IPS DF 4.7 (cell line): Measurements from ENCODE around the gene HEBP2.

Source experiments
- DNase-seq: peaks from one replicate; pipeline ENCODE4 v3.0.0-alpha.2; 2013; ENCODE audit warnings: low spot score; ENCODE audit errors: extremely low read depth

HEBP2 gene

DNA sequence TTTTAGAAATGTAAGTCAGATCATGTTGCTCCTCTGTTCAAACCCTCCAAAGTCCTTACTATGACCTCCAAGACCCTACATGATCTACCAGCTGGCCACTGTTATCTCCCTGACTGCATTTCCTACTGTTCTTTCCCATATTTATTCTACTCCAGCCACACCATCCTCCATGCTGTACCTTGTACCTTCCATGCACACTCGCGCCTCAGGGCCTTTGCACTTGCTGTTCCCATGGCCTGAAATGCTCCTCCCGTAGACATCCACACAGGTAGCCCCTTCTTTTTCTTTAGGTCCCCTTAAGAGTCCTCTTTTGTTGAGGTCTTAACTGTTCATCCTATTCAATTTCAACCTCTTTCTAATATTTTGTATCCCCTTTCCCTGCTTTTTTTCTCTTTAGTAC is 47.0 kb downstream of the HEBP2 start:
- no peak for DNase-seq

DNA sequence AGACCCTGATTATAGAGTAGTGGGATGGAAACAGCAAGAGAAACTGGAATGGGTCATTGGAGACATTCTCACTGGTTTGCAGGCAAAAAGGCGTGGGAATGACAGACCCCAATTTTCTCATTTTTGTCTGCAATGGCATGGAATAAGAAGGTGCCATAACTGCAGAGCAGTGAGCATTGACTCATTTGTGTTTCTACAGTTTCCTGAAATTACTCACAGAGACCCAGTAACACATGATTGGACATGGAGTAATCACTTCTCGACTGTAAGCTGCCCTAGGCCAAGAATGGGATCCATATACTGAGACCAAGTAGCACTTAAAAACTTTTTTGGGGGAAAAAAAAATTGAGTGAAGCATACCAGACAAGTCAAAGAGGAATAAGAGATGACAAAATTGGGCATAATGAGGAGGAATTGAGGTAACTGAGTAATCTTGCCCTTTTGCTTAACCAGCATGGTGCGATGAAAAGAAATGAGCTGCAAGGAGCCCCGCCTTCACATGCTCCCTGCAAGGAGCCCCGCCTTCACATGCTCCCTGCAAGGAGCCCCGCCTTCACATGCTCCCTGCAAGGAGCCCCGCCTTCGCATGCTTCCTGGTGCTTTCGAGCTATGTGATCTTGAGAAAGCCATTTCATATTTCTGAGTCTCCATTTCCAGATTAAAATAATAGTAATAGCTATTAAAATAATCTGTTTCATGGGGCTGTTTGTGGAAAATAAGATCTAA is 51.1 kb downstream of the HEBP2 start:
- DNase-seq: no peak

GRCh38 chr6:138455746-138456400 is 51.9 kb downstream of the HEBP2 start:
- no peak for DNase-seq

DNA sequence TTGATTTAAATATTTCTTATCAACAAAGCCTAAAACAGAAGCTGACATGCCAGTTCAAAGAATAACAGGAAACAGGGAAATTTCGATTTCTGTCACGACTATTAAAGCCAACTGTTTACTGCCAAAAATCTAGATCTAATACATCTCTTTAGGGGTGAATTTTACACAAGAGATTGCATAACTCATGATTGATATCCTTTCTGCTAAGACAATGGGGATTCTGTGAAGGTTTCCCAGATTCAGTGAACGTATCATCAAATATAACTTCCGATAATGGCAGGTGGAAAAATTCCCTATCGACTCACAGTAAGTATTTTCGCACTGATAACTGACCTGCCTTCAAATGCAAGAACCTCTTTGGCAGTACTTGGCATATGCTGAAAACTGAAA is 52.4 kb downstream of the HEBP2 start:
- DNase-seq: no peak

DNA sequence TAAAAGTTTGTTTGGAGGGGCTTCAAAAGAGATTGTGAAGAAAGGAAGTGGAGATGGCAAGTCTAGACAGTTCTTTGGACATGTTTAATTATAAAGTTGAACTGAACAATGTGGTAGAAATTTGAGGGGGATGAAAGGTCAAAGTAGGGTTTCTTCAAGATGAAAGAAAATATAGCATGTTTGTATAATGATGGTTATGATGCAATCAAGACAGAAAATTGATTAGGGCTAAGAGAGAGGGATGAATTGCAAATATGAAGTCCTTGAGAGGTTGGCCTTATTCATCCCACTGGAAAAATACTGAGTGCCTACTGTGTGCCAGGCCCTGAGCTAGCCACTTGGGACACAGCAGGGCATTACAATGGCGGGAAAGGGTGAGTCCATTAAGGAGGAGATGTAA is 57.6 kb downstream of the HEBP2 start:
- no peak for DNase-seq

DNA sequence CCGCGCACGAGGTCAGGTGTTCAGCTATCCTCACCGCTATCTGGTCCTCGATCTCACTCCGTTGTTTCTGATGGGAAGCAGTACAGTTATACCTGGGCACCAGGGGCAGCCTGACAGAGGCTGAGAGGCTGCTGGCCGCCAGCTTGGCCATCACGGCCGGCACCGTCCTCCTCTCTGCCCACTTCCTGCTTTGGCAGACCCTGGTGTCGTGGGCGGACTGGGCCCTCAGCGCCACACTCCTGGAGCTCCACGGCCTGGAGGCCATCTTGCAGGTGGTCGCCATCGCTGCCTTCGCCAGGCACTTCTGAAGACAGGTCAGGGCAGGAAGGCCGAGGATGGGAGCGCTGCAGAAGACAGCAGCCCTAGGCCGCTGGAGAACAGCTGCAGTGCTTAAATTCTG is 60.1 kb downstream of the HEBP2 start:
- DNase-seq: no peak

GRCh38 chr6:138465007-138465645 is 61.1 kb downstream of the HEBP2 start:
- no peak for DNase-seq

DNA sequence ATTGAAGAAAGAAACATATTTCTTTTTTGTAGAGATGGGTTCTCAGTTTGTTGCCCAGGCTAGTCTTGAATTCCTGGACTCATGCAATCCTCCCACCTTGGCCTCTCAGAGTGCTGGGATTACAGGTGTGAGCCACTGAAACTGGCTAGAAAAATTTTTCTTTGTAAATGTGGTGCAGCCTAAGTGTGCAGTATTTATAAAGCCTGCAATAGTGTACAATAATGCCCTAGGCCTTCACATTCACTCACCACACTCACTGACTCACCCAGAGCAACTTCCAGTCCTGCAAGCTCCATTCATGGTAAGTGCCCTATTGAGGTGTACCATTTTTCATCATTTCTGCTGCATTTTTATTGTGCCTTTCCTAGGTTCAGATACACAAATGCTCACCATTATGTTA is 63.9 kb downstream of the HEBP2 start:
- no peak for DNase-seq

DNA sequence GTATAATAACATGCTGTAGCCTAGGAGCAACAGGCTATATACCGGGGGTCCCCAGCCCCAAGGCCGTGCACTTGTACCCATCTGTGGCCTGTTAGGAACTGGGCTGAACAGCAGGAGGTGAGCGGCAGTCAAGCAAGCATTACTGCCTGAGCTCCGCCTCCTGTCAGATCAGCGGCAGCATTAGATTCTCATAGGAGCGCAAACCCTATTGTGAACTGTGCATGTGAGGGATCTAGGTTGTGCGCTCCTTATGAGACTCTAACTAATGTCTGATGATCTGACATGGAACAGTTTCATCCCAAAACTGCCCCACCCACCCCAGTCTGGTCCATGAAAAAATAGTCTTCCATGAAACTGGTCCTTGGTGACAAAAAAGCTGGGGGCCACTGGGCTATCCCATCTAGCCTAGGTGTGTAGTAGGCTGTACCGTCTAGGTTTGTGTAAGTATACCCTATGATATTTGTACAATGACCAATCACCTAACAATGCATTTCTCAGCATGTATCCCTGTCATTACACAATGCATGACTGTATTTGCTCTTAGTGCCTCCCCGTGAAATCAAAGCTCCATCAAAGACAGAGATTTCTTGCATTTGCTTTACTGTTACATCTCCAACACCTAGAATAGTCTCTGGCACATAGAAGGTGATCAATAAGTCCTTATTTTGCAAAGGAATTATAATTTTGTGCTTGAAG is 64.4 kb downstream of the HEBP2 start:
- DNase-seq: no peak
